MM.1S (cell line): Measurements from ENCODE around the gene ACKR2.

Source experiments
- CTCF ChIP-seq: fragments of 300-600 bp; sonication (generic); IDR thresholded peaks from 2 replicates; pipeline ENCODE4 v1.5.1; 2016; ENCODE audit warnings: antibody characterized with exemption, low read length, mixed read lengths
- EZH2phosphoT487 ChIP-seq: fragments of 300-600 bp; sonication (generic); IDR thresholded peaks from 2 replicates; pipeline ENCODE4 v1.6.1; 2018; ENCODE audit warnings: antibody characterized with exemption, low read length

DNA sequence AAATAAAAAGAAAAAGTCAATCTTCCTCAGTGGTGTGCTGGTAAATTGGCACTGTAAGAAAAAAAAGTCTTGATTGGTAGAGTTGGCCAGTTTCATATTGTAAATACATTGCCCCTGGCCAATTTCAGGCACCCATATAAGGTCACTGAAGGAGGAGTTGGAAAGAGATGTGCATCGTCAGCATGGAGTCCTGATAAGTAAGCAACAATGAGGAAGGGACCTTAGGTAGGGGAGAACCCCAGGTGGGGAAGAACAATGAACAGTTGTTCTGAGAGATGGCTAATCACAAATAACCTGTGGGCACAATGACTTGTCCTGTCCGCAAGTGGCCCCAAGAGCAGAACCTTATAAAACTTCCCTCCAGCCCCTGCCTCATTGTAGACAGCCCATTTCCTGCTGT, 75.1 kb downstream of the ACKR2 start:
- TF ChIP-seq CTCF (no peak), EZH2phosphoT487 (no peak)
